H9 (cell line): ENCODE measurements around the gene NEK7. TPM values are rescaled to one million over a fixed set of nuclear protein-coding genes. Genes with fewer than 3 reads are reported as not detected.

Experiments
- DNase-seq: peaks from one replicate; pipeline ENCODE4 v3.0.0-alpha.2; 2017
- H2AFZ ChIP-seq: one replicate; pipeline ENCODE4 v1.6.1; 2013; ENCODE audit warnings: mild to moderate bottlenecking, low read length, control low read depth, moderate library complexity
- H2AK5ac ChIP-seq: 2 replicates; pipeline ENCODE4 v1.6.1; 2013; ENCODE audit warnings: low read length, control low read depth, mixed read lengths; ENCODE audit not compliant: insufficient read length
- H2BK120ac ChIP-seq: one replicate; pipeline ENCODE4 v1.6.1; 2013; ENCODE audit warnings: low read depth, mild to moderate bottlenecking, low read length, control low read depth, inconsistent platforms; ENCODE audit not compliant: poor library complexity, severe bottlenecking
- H2BK12ac ChIP-seq: 2 replicates; pipeline ENCODE4 v1.6.1; 2013; ENCODE audit warnings: low read length, control low read depth, mixed read lengths, low read depth; ENCODE audit not compliant: insufficient read length
- H2BK15ac ChIP-seq: 2 replicates; pipeline ENCODE4 v1.6.1; 2013; ENCODE audit warnings: low read depth, low read length, control low read depth
- H2BK20ac ChIP-seq: one replicate; pipeline ENCODE4 v1.6.1; 2013; ENCODE audit warnings: low read depth, mild to moderate bottlenecking, low read length, control low read depth, inconsistent platforms; ENCODE audit not compliant: poor library complexity, severe bottlenecking
- H2BK5ac ChIP-seq: 2 replicates; pipeline ENCODE4 v1.6.1; 2013; ENCODE audit warnings: low read length, control low read depth, mixed read lengths; ENCODE audit not compliant: insufficient read length
- H3K14ac ChIP-seq: 2 replicates; pipeline ENCODE4 v1.6.1; 2013; ENCODE audit warnings: low read length, control low read depth; ENCODE audit not compliant: insufficient read depth
- H3K18ac ChIP-seq: 2 replicates; pipeline ENCODE4 v1.6.1; 2013; ENCODE audit warnings: low read depth, mild to moderate bottlenecking, mixed read lengths, low read length, control low read depth; ENCODE audit not compliant: insufficient read length
- H3K23ac ChIP-seq: 2 replicates; pipeline ENCODE4 v1.6.1; 2013; ENCODE audit warnings: low read length, control low read depth, mixed read lengths, low read depth; ENCODE audit not compliant: insufficient read length
- H3K23me2 ChIP-seq: 2 replicates; pipeline ENCODE4 v1.6.1; 2013; ENCODE audit warnings: low read depth, mild to moderate bottlenecking, mixed read lengths, low read length, control low read depth; ENCODE audit not compliant: insufficient read length, poor library complexity, severe bottlenecking
- H3K27ac ChIP-seq: 2 replicates; pipeline ENCODE4 v1.5.1; 2013; ENCODE audit warnings: low read length, control low read depth, mixed read lengths, low read depth; ENCODE audit not compliant: insufficient read length
- H3K27me3 ChIP-seq: 2 replicates; pipeline ENCODE4 v1.6.1; 2013; ENCODE audit warnings: low read length, control low read depth, inconsistent platforms; ENCODE audit not compliant: insufficient read depth
- H3K4ac ChIP-seq: 2 replicates; pipeline ENCODE4 v1.6.1; 2013; ENCODE audit warnings: low read depth, mild to moderate bottlenecking, control low read depth, inconsistent platforms, low read length, moderate library complexity
- H3K4me1 ChIP-seq: 2 replicates; pipeline ENCODE4 v1.6.1; 2013; ENCODE audit warnings: low read length, control low read depth, inconsistent platforms; ENCODE audit not compliant: insufficient read depth
- H3K4me2 ChIP-seq: 2 replicates; pipeline ENCODE4 v1.6.1; 2013; ENCODE audit warnings: low read length, control low read depth, mixed read lengths; ENCODE audit not compliant: insufficient read length, insufficient read depth
- H3K56ac ChIP-seq: 2 replicates; pipeline ENCODE4 v1.6.1; 2013; ENCODE audit warnings: low read depth, mild to moderate bottlenecking, mixed read lengths, low read length, control low read depth; ENCODE audit not compliant: insufficient read length
- H3K79me1 ChIP-seq: 2 replicates; pipeline ENCODE4 v1.6.1; 2013; ENCODE audit warnings: low read depth, mild to moderate bottlenecking, moderate library complexity, low read length, control low read depth, inconsistent platforms; ENCODE audit not compliant: insufficient read depth, poor library complexity, severe bottlenecking
- H3K79me2 ChIP-seq: 2 replicates; pipeline ENCODE4 v1.6.1; 2013; ENCODE audit warnings: low read length, control low read depth, inconsistent platforms; ENCODE audit not compliant: insufficient read depth
- H3K9ac ChIP-seq: 2 replicates; pipeline ENCODE4 v1.6.1; 2013; ENCODE audit warnings: low read length, control low read depth, mixed read lengths; ENCODE audit not compliant: insufficient read length; ENCODE audit errors: extremely low read depth
- H3K9me3 ChIP-seq: one replicate; pipeline ENCODE4 v1.6.1; 2013; ENCODE audit warnings: low read depth, low read length, inconsistent platforms; ENCODE audit not compliant: control insufficient read depth
- H3T11ph ChIP-seq: one replicate; pipeline ENCODE4 v1.6.1; 2013; ENCODE audit warnings: mild to moderate bottlenecking, low read length, control low read depth, inconsistent platforms
- H4K20me1 ChIP-seq: one replicate; pipeline ENCODE4 v1.6.1; 2013; ENCODE audit not compliant: control insufficient read depth, insufficient read length, insufficient read depth
- H4K5ac ChIP-seq: 2 replicates; pipeline ENCODE4 v1.6.1; 2013; ENCODE audit warnings: low read depth, mild to moderate bottlenecking, mixed read lengths, low read length, control low read depth; ENCODE audit not compliant: insufficient read length
- H4K8ac ChIP-seq: replicated peaks from 2 replicates; pipeline ENCODE4 v1.6.1; 2013; ENCODE audit warnings: low read length, control low read depth, mixed read lengths, low read depth; ENCODE audit not compliant: insufficient read length
- H4K91ac ChIP-seq: 2 replicates; pipeline ENCODE4 v1.6.1; 2013; ENCODE audit warnings: low read depth, mild to moderate bottlenecking, moderate library complexity, mixed read lengths, low read length, control low read depth; ENCODE audit not compliant: insufficient read length
- H3K27ac Mint-ChIP-seq, 3 experiments: 2 replicates in 2 of 3; 3 replicates in 1 of 3; pipeline ENCODE4 v1.8.0; 2020 to 2021; ENCODE audit warnings: mixed read lengths in 3 of 3, mild to moderate bottlenecking in 1 of 3, moderate library complexity in 1 of 3
- H3K27me3 Mint-ChIP-seq: 2 replicates; pipeline ENCODE4 v1.8.0; 2021; ENCODE audit warnings: low read depth, mild to moderate bottlenecking, moderate library complexity, mixed read lengths
- H3K36me3 Mint-ChIP-seq, 3 experiments: 2 replicates in 2 of 3; 3 replicates in 1 of 3; pipeline ENCODE4 v1.8.0; 2020 to 2021; ENCODE audit warnings: low read depth in 3 of 3, mixed read lengths in 3 of 3; ENCODE audit not compliant: insufficient read depth in 1 of 3
- H3K4me1 Mint-ChIP-seq, 2 experiments: 2 replicates each; pipeline ENCODE4 v1.8.0; 2020; ENCODE audit warnings: mixed read lengths in 2 of 2
- H3K4me3 Mint-ChIP-seq, 2 experiments: 2 replicates in 1 of 2; 3 replicates in 1 of 2; pipeline ENCODE4 v1.8.0; 2020 to 2021; ENCODE audit warnings: mild to moderate bottlenecking in 2 of 2, mixed read lengths in 2 of 2, moderate library complexity in 1 of 2
- H3K9me3 Mint-ChIP-seq, 2 experiments: 2 replicates in 1 of 2; 3 replicates in 1 of 2; pipeline ENCODE4 v1.8.0; 2020; ENCODE audit warnings: mild to moderate bottlenecking in 2 of 2, mixed read lengths in 2 of 2, moderate library complexity in 1 of 2
- WGBS: extraction: QIAGEN DNeasy Blood & Tissue Kit; methylation state at CpG from one replicate; pipeline ENCODE4 v1.1.7; 2013; ENCODE audit warnings: missing lambda C conversion rate, low lambda C conversion rate, mixed read lengths; ENCODE audit not compliant: insufficient read length; ENCODE audit errors: extremely low coverage; 5-methylcytosine and 5-hydroxymethylcytosine counted together
- total RNA-seq: library from RNA; stranded (reverse); gene quantifications from 2 replicates; pipeline ENCODE4 v1.2.1, GENCODE V29; 2021
- TF ChIP-seq, protein P1 (sequence below): fragments of 200-600 bp; sonication (generic); conservative IDR thresholded peaks from 3 replicates; pipeline ENCODE4 v1.8.0; 2021; ENCODE audit warnings: antibody characterized with exemption, mild to moderate bottlenecking

Gene NEK7
- total RNA-seq, 1 experiment from 2014 or later = 9.6 TPM

GRCh38 chr1:198134252-198134651, 22.5 kb upstream of the NEK7 start:
- H2BK12ac ChIP-seq = no peak overlapping the region
- no peak overlapping the region for H2BK20ac ChIP-seq
- no peak overlapping the region for H2BK5ac ChIP-seq
- WGBS = no CpG with 5 or more reads among the region's 2 CpGs
- no peaks in the 10 kb centered on the region for H3K36me3 Mint-ChIP-seq
- no peak overlapping the region for H3K4me2 ChIP-seq
- H2AK5ac ChIP-seq = no peak overlapping the region
- H2BK15ac ChIP-seq = no peak overlapping the region
- no peaks in the 10 kb centered on the region for H3K79me2 ChIP-seq
- H3K27ac Mint-ChIP-seq = no peak overlapping the region
- H3K23me2 ChIP-seq = no peaks in the 10 kb centered on the region
- no peaks in the 10 kb centered on the region for H3K27me3 Mint-ChIP-seq
- H3K4ac ChIP-seq = no peak overlapping the region
- peaks cover 0 to 1% of the 10 kb centered on the region in 2 experiments; a peak in 1 of 5 replicates for H3K9me3 Mint-ChIP-seq
- H4K5ac ChIP-seq = no peak overlapping the region
- no peaks in the 10 kb centered on the region for H3K27me3 ChIP-seq
- H3K18ac ChIP-seq = no peak overlapping the region
- no peak overlapping the region for H3K56ac ChIP-seq
- H4K20me1 ChIP-seq = no peaks in the 10 kb centered on the region
- H3K4me3 Mint-ChIP-seq = no peak overlapping the region
- H3K4me1 ChIP-seq = no peaks in the 10 kb centered on the region
- no peaks in the 10 kb centered on the region for H3K9me3 ChIP-seq
- H2AFZ ChIP-seq = no peak overlapping the region
- H3T11ph ChIP-seq = no peak overlapping the region
- no peak overlapping the region for H2BK120ac ChIP-seq
- H4K91ac ChIP-seq = no peak overlapping the region
- no peak overlapping the region for H3K14ac ChIP-seq
- no peak overlapping the region for H3K23ac ChIP-seq
- no peak for DNase-seq
- no peak overlapping the region for H3K9ac ChIP-seq
- H3K79me1 ChIP-seq = no peaks in the 10 kb centered on the region
- TF ChIP-seq, protein P1, sequence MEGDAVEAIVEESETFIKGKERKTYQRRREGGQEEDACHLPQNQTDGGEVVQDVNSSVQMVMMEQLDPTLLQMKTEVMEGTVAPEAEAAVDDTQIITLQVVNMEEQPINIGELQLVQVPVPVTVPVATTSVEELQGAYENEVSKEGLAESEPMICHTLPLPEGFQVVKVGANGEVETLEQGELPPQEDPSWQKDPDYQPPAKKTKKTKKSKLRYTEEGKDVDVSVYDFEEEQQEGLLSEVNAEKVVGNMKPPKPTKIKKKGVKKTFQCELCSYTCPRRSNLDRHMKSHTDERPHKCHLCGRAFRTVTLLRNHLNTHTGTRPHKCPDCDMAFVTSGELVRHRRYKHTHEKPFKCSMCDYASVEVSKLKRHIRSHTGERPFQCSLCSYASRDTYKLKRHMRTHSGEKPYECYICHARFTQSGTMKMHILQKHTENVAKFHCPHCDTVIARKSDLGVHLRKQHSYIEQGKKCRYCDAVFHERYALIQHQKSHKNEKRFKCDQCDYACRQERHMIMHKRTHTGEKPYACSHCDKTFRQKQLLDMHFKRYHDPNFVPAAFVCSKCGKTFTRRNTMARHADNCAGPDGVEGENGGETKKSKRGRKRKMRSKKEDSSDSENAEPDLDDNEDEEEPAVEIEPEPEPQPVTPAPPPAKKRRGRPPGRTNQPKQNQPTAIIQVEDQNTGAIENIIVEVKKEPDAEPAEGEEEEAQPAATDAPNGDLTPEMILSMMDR = no peak
- no peak overlapping the region for H3K27ac ChIP-seq
- H4K8ac ChIP-seq = no peak overlapping the region
- H3K4me1 Mint-ChIP-seq = no peaks in the 10 kb centered on the region
